PC-9 (cell line): ENCODE measurements around the gene SLC35B3. TPM values are rescaled to one million over a fixed set of nuclear protein-coding genes. Genes with fewer than 3 reads are reported as not detected.
"Not testable (repeated sequence)": the region's sequence is repeated elsewhere in the genome, so short reads cannot be mapped to it uniquely, and the experiment has no call there.

ENCODE experiments used
- BruUV-seq: library from RNA; stranded (reverse); fragments of 400-500 nt; replicated peaks from 2 replicates; lab custom pipeline; 2021; lab: Mats Ljungman, UMichigan
- CTCF ChIA-PET: fragments of 300-600 bp; sonication (Branson Sonifier 250); formaldehyde crosslinking; loops from one replicate; lab custom pipeline; 2022; ENCODE audit warnings: antibody characterized with exemption; lab: Charles Lee
- POLR2A ChIA-PET: fragments of 300-600 bp; sonication (Branson Sonifier 250); formaldehyde crosslinking; loops from one replicate; lab custom pipeline; 2022; ENCODE audit warnings: antibody characterized with exemption; ENCODE audit not compliant: unreplicated experiment; lab: Charles Lee
- DNase-seq, 2 experiments: peaks; one replicate each; pipeline versions ENCODE4 v3.0.0 to v3.0.0-alpha.2; 2015 to 2022; ENCODE audit warnings: mixed read lengths in 1 of 2
- H2AFZ ChIP-seq: fragments of 200-600 bp; sonication (generic); 2 replicates; pipeline ENCODE4 v1.8.1; 2017; ENCODE audit warnings: antibody characterized with exemption
- H3F3A ChIP-seq: fragments of 200-600 bp; sonication (generic); 2 replicates; pipeline ENCODE4 v1.8.1; 2017; ENCODE audit warnings: antibody characterized with exemption, mild to moderate bottlenecking, low read depth; ENCODE audit not compliant: insufficient read depth
- H3K27ac ChIP-seq: fragments of 200-600 bp; sonication (generic); 2 replicates; pipeline ENCODE4 v1.6.1; 2016; ENCODE audit warnings: mixed run types
- H3K27me3 ChIP-seq: fragments of 200-600 bp; sonication (generic); 2 replicates; pipeline ENCODE4 v1.6.1; 2016; ENCODE audit warnings: low read depth, mixed run types; ENCODE audit not compliant: insufficient read depth
- H3K36me3 ChIP-seq: fragments of 200-600 bp; sonication (generic); 2 replicates; pipeline ENCODE4 v1.6.1; 2016; ENCODE audit warnings: low read depth, mixed run types
- H3K4me1 ChIP-seq: fragments of 200-600 bp; sonication (generic); replicated peaks from 2 replicates; pipeline ENCODE4 v1.6.1; 2016; ENCODE audit warnings: mixed run types; ENCODE audit not compliant: insufficient read depth
- H3K4me2 ChIP-seq: fragments of 200-600 bp; sonication (generic); 2 replicates; pipeline ENCODE4 v1.6.1; 2017; ENCODE audit warnings: mixed run types
- H3K4me3 ChIP-seq: fragments of 200-600 bp; sonication (generic); 2 replicates; pipeline ENCODE4 v1.6.1; 2016; ENCODE audit warnings: mixed run types
- H3K79me2 ChIP-seq: fragments of 200-600 bp; sonication (generic); 2 replicates; pipeline ENCODE4 v1.6.1; 2017; ENCODE audit warnings: low read depth, mixed run types
- H3K9me2 ChIP-seq: fragments of 200-600 bp; sonication (generic); 2 replicates; pipeline ENCODE4 v1.8.1; 2017; ENCODE audit warnings: mild to moderate bottlenecking; ENCODE audit not compliant: insufficient read depth
- H3K9me3 ChIP-seq: fragments of 200-600 bp; sonication (generic); 2 replicates; pipeline ENCODE4 v1.8.1; 2016; ENCODE audit warnings: low read depth; ENCODE audit not compliant: insufficient read depth
- H4K20me1 ChIP-seq: fragments of 200-600 bp; sonication (generic); 2 replicates; pipeline ENCODE4 v1.8.1; 2017; ENCODE audit not compliant: insufficient read depth
- CTCF ChIP-seq: fragments of 200-600 bp; sonication (generic); conservative IDR thresholded peaks from 2 replicates; pipeline ENCODE4 v1.6.1; 2017; ENCODE audit warnings: mixed run types, antibody characterized with exemption, mild to moderate bottlenecking, moderate library complexity
- EZH2 ChIP-seq: fragments of 200-600 bp; sonication (generic); IDR thresholded peaks from 2 replicates; pipeline ENCODE4 v1.8.0; 2017; ENCODE audit warnings: antibody characterized with exemption, low read depth
- intact Hi-C: fragments of 100-400 bp; cut with micrococcal nuclease; formaldehyde crosslinking; loops from one replicate; pipeline ENCODE4 v1.10.0; 2022; ENCODE audit not compliant: unreplicated experiment
- total RNA-seq: library from RNA; stranded (reverse); gene quantifications from 2 replicates; pipeline ENCODE4 v1.2.3, GENCODE V29; 2021

The SLC35B3 gene
- total RNA-seq, 1 experiment from 2014 or later, result 16.7 TPM

GRCh38 chr6:8434727-8435092, 635 bp downstream of the SLC35B3 start:
- intact Hi-C loops, result loop anchor here (10.0 kb wide), 1 partner anchor 350 kb away; no protein-coding TSS in a partner anchor
- Histone ChIP-seq H4K20me1 (no peaks in the 10 kb centered on the region), H2AFZ (peak overlapping the region; percentile 99), H3K79me2 (peaks cover 29% of the 10 kb centered on the region), H3K9me3 (no peaks in the 10 kb centered on the region), H3K27me3 (no peaks in the 10 kb centered on the region), H3K9me2 (no peaks in the 10 kb centered on the region), H3K4me1 (peaks cover 10% of the 10 kb centered on the region), H3K4me2 (peak overlapping the region; percentile 88), H3K36me3 (no peaks in the 10 kb centered on the region), H3F3A (no peaks in the 10 kb centered on the region), H3K27ac (peak overlapping the region; percentile 39), H3K4me3 (peak overlapping the region; percentile 91)
- no peak for DNase-seq
- no peak for TF ChIP-seq CTCF
- TF ChIP-seq EZH2, result no peak
- ChIA-PET CTCF (no interaction called here), POLR2A (no interaction called here)
- BruUV-seq, result no TSS peak

- intact Hi-C loops, result loop anchor here (10.0 kb wide), 1 partner anchor 348 kb away; no protein-coding TSS in a partner anchor
- no peak overlapping the region for H3K27ac ChIP-seq
- H3K36me3 ChIP-seq, result no peaks in the 10 kb centered on the region
- DNase-seq, result no peak
- no peak overlapping the region for H3K4me3 ChIP-seq
- no TSS peak for BruUV-seq
- H2AFZ ChIP-seq, result no peak overlapping the region
- no peaks in the 10 kb centered on the region for H3K9me3 ChIP-seq
- no peak for TF ChIP-seq CTCF
- no peak for TF ChIP-seq EZH2
- peaks cover 10% of the 10 kb centered on the region for H3K4me1 ChIP-seq
- no peaks in the 10 kb centered on the region for H3K27me3 ChIP-seq
- H4K20me1 ChIP-seq, result no peaks in the 10 kb centered on the region
- POLR2A ChIA-PET, result interaction anchor here (0.6 to 0.7 kb wide), 2 partner anchors 11 to 1268 kb away, joined by 3 to 6 read pairs; no protein-coding TSS in a partner anchor
- H3K4me2 ChIP-seq, result no peak overlapping the region
- peaks cover 29% of the 10 kb centered on the region for H3K79me2 ChIP-seq
- H3K9me2 ChIP-seq, result no peaks in the 10 kb centered on the region
- CTCF ChIA-PET, result no interaction called here
- no peaks in the 10 kb centered on the region for H3F3A ChIP-seq
Observed at GRCh38 chr6:8432614-8433013, 2.7 kb downstream of the SLC35B3 start.

- H3K27me3 ChIP-seq, result no peaks in the 10 kb centered on the region
- H3K4me1 ChIP-seq, result peaks cover 4% of the 10 kb centered on the region
- no peak for DNase-seq
- no peaks in the 10 kb centered on the region for H3F3A ChIP-seq
- no peak overlapping the region for H3K4me3 ChIP-seq
- POLR2A ChIA-PET, result no interaction called here
- H2AFZ ChIP-seq, result no peak overlapping the region
- BruUV-seq, result no TSS peak
- CTCF ChIA-PET, result no interaction called here
- no peaks in the 10 kb centered on the region for H3K9me2 ChIP-seq
- H3K36me3 ChIP-seq, result peaks cover 7% of the 10 kb centered on the region; the same call in 1 of the 2 replicates
- TF ChIP-seq EZH2, result no peak
- no peak for TF ChIP-seq CTCF
- H3K27ac ChIP-seq, result no peak overlapping the region
- no peaks in the 10 kb centered on the region; the same call in 1 of the 2 replicates for H3K9me3 ChIP-seq
- no peaks in the 10 kb centered on the region for H4K20me1 ChIP-seq
- intact Hi-C loops, result loop anchor here (10.0 kb wide), 1 partner anchor 345 kb away; no protein-coding TSS in a partner anchor
- no peak overlapping the region for H3K4me2 ChIP-seq
- H3K79me2 ChIP-seq, result peaks cover 25% of the 10 kb centered on the region
Observed at GRCh38 chr6:8429821-8430220, 5.5 kb downstream of the SLC35B3 start.

- intact Hi-C loops, result not testable (repeated sequence)
Observed at GRCh38 chr6:8426544-8426943, 8.8 kb downstream of the SLC35B3 start.

More at GRCh38 chr6:8426544-8426943, 8.8 kb downstream of the SLC35B3 start:
- DNase-seq, H3K4me2 ChIP-seq, CTCF ChIA-PET, H2AFZ ChIP-seq, H3K27me3 ChIP-seq, POLR2A ChIA-PET, H3K9me3 ChIP-seq, H3K27ac ChIP-seq, BruUV-seq, H3K79me2 ChIP-seq, H3K9me2 ChIP-seq, H3K4me1 ChIP-seq, H3K4me3 ChIP-seq, H4K20me1 ChIP-seq, H3F3A ChIP-seq, H3K36me3 ChIP-seq: not testable (repeated sequence)
